ENCODE data around the gene PDE4D. TPM values are rescaled to one million over a fixed set of nuclear protein-coding genes. Genes with fewer than 3 reads are reported as not detected.

PDE4D gene
- total RNA-seq, 1 experiment from 2014 or later: 2.1 TPM

- Histone ChIP-seq H3K79me2 (ENCODE audit: insufficient read depth, low read length) (no peaks in the 10 kb centered on the region), H3K4me2 (ENCODE audit: insufficient read depth, insufficient read length, low read length) (no peak overlapping the region), H4K91ac (ENCODE audit: insufficient read length, low read depth, low read length) (no peak overlapping the region), H4K8ac (replicated peaks; ENCODE audit: insufficient read length, low read depth, low read length) (no peak overlapping the region), H3T11ph (ENCODE audit: low read length) (no peak overlapping the region), H3K18ac (ENCODE audit: insufficient read length, low read depth, low read length) (no peak overlapping the region), H4K20me1 (ENCODE audit: control insufficient read depth, insufficient read depth, insufficient read length) (no peaks in the 10 kb centered on the region), H3K56ac (ENCODE audit: insufficient read length, low read depth, low read length) (no peak overlapping the region), H4K5ac (ENCODE audit: insufficient read length, low read depth, low read length) (no peak overlapping the region), H3K14ac (ENCODE audit: insufficient read depth, low read length) (no peak overlapping the region), H2BK12ac (ENCODE audit: insufficient read length, low read depth, low read length) (no peak overlapping the region), H3K23ac (ENCODE audit: insufficient read length, low read depth, low read length) (no peak overlapping the region), H3K4me1 (ENCODE audit: insufficient read depth, low read length) (peaks cover 2% of the 10 kb centered on the region; the same call in 1 of the 2 replicates), H3K27me3 (ENCODE audit: insufficient read depth, low read length) (no peaks in the 10 kb centered on the region), H3K79me1 (ENCODE audit: insufficient read depth, low read depth, low read length, poor library complexity, severe bottlenecking) (no peaks in the 10 kb centered on the region), H3K27ac (ENCODE audit: insufficient read length, low read depth, low read length) (no peak overlapping the region), H3K9me3 (ENCODE audit: control insufficient read depth, low read depth, low read length) (no peaks in the 10 kb centered on the region), H2BK5ac (ENCODE audit: insufficient read length, low read length) (no peak overlapping the region), H3K4ac (ENCODE audit: low read depth, low read length) (no peak overlapping the region), H2BK15ac (ENCODE audit: low read depth, low read length) (no peak overlapping the region), H3K23me2 (ENCODE audit: insufficient read length, low read depth, low read length, poor library complexity, severe bottlenecking) (no peaks in the 10 kb centered on the region), H2BK20ac (ENCODE audit: low read depth, low read length, poor library complexity, severe bottlenecking) (no peak overlapping the region), H2BK120ac (ENCODE audit: low read depth, low read length, poor library complexity, severe bottlenecking) (no peak overlapping the region), H2AFZ (ENCODE audit: low read length) (no peak overlapping the region), H2AK5ac (ENCODE audit: insufficient read length, low read length) (no peak overlapping the region), H3K9ac (ENCODE audit: extremely low read depth, insufficient read length, low read length) (no peak overlapping the region)
- H3K27me3 Mint-ChIP-seq (ENCODE audit: low read depth): no peaks in the 10 kb centered on the region
- peaks cover 11 to 12% of the 10 kb centered on the region in 2 experiments for H3K4me1 Mint-ChIP-seq
- H3K36me3 Mint-ChIP-seq (ENCODE audit: insufficient read depth in 1 of 3, low read depth in 3 of 3): no peaks in the 10 kb centered on the region
- H3K9me3 Mint-ChIP-seq: no peaks in the 10 kb centered on the region
- no CpG with 5 or more reads among the region's 5 CpGs for WGBS (ENCODE audit: extremely low coverage, insufficient read length, low lambda C conversion rate)
- no peak overlapping the region for H3K4me3 Mint-ChIP-seq
- no peak for DNase-seq
- TF ChIP-seq CTCF (conservative IDR thresholded peaks at IDR 0.05): no peak
- no peak overlapping the region for H3K27ac Mint-ChIP-seq
Measured at GRCh38 chr5:59132131-59132530, 761.4 kb downstream of the PDE4D start.
